Dorsolateral prefrontal cortex (tissue), 118 donors: ENCODE measurements around the gene RPP25L. TPM values are rescaled to one million over a fixed set of nuclear protein-coding genes. Genes with fewer than 3 reads are reported as not detected.

Experiments used
- total RNA-seq, 120 experiments: library from RNA; stranded (reverse); gene quantifications; one replicate each; pipeline versions ENCODE4 v1.2.3 to v1.2.4, GENCODE V29; 2022

RPP25L gene
- total RNA-seq, 120 experiments from 2014 or later: 12.3 to 32.2 (median 20.6) TPM

Other genes with a start within 250 kb of the RPP25L start
- 10 to 100 TPM; 13.4 to 79.3 (median 30.2) TPM for gene MYORG, start 235.2 kb downstream of the RPP25L start, total RNA-seq
- 100 to 1,000 TPM in 115 of 120 experiments, 10 to 100 TPM in 5; 93.3 to 167 (median 131) TPM for gene FAM219A, start 153.5 kb downstream of the RPP25L start, total RNA-seq
- gene DNAI1, start 153.3 kb downstream of the RPP25L start, total RNA-seq: 10 to 100 TPM in 2 of 120 experiments, 1 to 10 TPM in 118; 1.0 to 11.2 (median 4.2) TPM
- 100 to 1,000 TPM in 101 of 120 experiments, 10 to 100 TPM in 19; 56.2 to 336 (median 124) TPM for gene ENHO, start 89.1 kb downstream of the RPP25L start, total RNA-seq
- 100 to 1,000 TPM in 12 of 120 experiments, 10 to 100 TPM in 108; 36.2 to 149 (median 67.2) TPM for gene CNTFR, start 22.4 kb downstream of the RPP25L start, total RNA-seq
- gene DCTN3, start 8.4 kb upstream of the RPP25L start, total RNA-seq: 100 to 1,000 TPM in 116 of 120 experiments, 10 to 100 TPM in 4; 83.5 to 180 (median 139) TPM
- 1 to 10 TPM in 41 of 120 experiments, under 1 TPM in 68, not detected in 11; 0.30 to 3.0 (median 0.87) TPM for gene ARID3C, start 17.0 kb upstream of the RPP25L start, total RNA-seq
- 10 to 100 TPM; 26.3 to 48.1 (median 36.0) TPM for gene SIGMAR1, start 25.7 kb upstream of the RPP25L start, total RNA-seq
- gene GALT, start 34.6 kb upstream of the RPP25L start, total RNA-seq: 10 to 100 TPM; 42.5 to 97.3 (median 60.5) TPM
- 10 to 100 TPM; 14.7 to 58.5 (median 30.4) TPM for gene IL11RA, start 40.1 kb upstream of the RPP25L start, total RNA-seq
- 1 to 10 TPM in 37 of 120 experiments, under 1 TPM in 11, not detected in 72; 0.60 to 4.2 (median 1.4) TPM for gene CCL27, start 50.6 kb upstream of the RPP25L start, total RNA-seq
- 10 to 100 TPM in 2 of 120 experiments, 1 to 10 TPM in 42, under 1 TPM in 5, not detected in 71; 0.77 to 16.3 (median 1.8) TPM for gene CCL19, start 79.2 kb upstream of the RPP25L start, total RNA-seq
- under 1 TPM in 1 of 120 experiments, not detected in 119; 0.95 TPM for gene CCL21, start 98.0 kb upstream of the RPP25L start, total RNA-seq